WTC11 (cell line): ENCODE data around the gene GPI.
"Not testable (repeated sequence)": the region's sequence is repeated elsewhere in the genome, so short reads cannot be mapped to it uniquely, and the experiment has no call there.

Source experiments
- CREB1 ChIP-seq: sonication (generic); formaldehyde crosslinking; IDR thresholded peaks from 2 replicates; pipeline ENCODE4 v1.8.0; 2023; ENCODE audit warnings: mild to moderate bottlenecking, missing genetic modification reagents
- ELF4 ChIP-seq: sonication (generic); formaldehyde crosslinking; IDR thresholded peaks from 2 replicates; pipeline ENCODE4 v1.8.1; 2022; ENCODE audit warnings: low read depth, mild to moderate bottlenecking, moderate library complexity, missing genetic modification reagents
- ETV6 ChIP-seq: sonication (generic); formaldehyde crosslinking; IDR thresholded peaks from 2 replicates; pipeline ENCODE4 v1.8.1; 2022; ENCODE audit warnings: mild to moderate bottlenecking, missing genetic modification reagents
- IRF2 ChIP-seq: sonication (generic); formaldehyde crosslinking; IDR thresholded peaks from 2 replicates; pipeline ENCODE4 v1.8.0; 2022; ENCODE audit warnings: low read depth, missing genetic modification reagents, borderline replicate concordance
- JUN ChIP-seq: sonication (generic); formaldehyde crosslinking; IDR thresholded peaks from 2 replicates; pipeline ENCODE4 v1.8.0; 2023; ENCODE audit warnings: mild to moderate bottlenecking, missing genetic modification reagents
- MYBL2 ChIP-seq: sonication (generic); formaldehyde crosslinking; IDR thresholded peaks from 2 replicates; pipeline ENCODE4 v1.8.1; 2023; ENCODE audit warnings: mild to moderate bottlenecking, moderate library complexity, missing genetic modification reagents
- NFYB ChIP-seq: sonication (generic); formaldehyde crosslinking; conservative IDR thresholded peaks from 2 replicates; pipeline ENCODE4 v1.8.0; 2022; ENCODE audit warnings: low read depth, missing genetic modification reagents
- ZBTB21 ChIP-seq: sonication (generic); formaldehyde crosslinking; IDR thresholded peaks from 2 replicates; pipeline ENCODE4 v1.8.1; 2023; ENCODE audit warnings: mild to moderate bottlenecking, missing genetic modification reagents, borderline replicate concordance
- ZNF121 ChIP-seq: sonication (generic); formaldehyde crosslinking; IDR thresholded peaks from 2 replicates; pipeline ENCODE4 v1.8.0; 2023; ENCODE audit warnings: missing genetic modification reagents
- ZNF317 ChIP-seq: sonication (generic); formaldehyde crosslinking; IDR thresholded peaks from 2 replicates; pipeline ENCODE4 v1.8.1; 2023; ENCODE audit warnings: low read depth, mild to moderate bottlenecking, moderate library complexity, missing genetic modification reagents, borderline replicate concordance
- TF ChIP-seq, protein P1 (sequence below): fragments of 200-600 bp; IDR thresholded peaks from 2 replicates; pipeline ENCODE4 v1.8.0; 2022; ENCODE audit warnings: antibody characterized with exemption
- TF ChIP-seq, protein P2 (sequence below): sonication (generic); formaldehyde crosslinking; IDR thresholded peaks from 2 replicates; pipeline ENCODE4 v1.8.1; 2023; ENCODE audit warnings: mild to moderate bottlenecking, missing genetic modification reagents, moderate library complexity
- TF ChIP-seq, protein P3 (sequence below): fragments of 250-450 bp; sonication (Bioruptor Pico); IDR thresholded peaks from 2 replicates; pipeline ENCODE4 v1.9.0; 2021; ENCODE audit warnings: moderate library complexity, mild to moderate bottlenecking, inconsistent platforms, borderline replicate concordance
- TF ChIP-seq, protein P4 (sequence below): sonication (generic); formaldehyde crosslinking; IDR thresholded peaks from 2 replicates; pipeline ENCODE4 v1.8.0; 2023; ENCODE audit warnings: missing genetic modification reagents

- TF ChIP-seq, protein P1, sequence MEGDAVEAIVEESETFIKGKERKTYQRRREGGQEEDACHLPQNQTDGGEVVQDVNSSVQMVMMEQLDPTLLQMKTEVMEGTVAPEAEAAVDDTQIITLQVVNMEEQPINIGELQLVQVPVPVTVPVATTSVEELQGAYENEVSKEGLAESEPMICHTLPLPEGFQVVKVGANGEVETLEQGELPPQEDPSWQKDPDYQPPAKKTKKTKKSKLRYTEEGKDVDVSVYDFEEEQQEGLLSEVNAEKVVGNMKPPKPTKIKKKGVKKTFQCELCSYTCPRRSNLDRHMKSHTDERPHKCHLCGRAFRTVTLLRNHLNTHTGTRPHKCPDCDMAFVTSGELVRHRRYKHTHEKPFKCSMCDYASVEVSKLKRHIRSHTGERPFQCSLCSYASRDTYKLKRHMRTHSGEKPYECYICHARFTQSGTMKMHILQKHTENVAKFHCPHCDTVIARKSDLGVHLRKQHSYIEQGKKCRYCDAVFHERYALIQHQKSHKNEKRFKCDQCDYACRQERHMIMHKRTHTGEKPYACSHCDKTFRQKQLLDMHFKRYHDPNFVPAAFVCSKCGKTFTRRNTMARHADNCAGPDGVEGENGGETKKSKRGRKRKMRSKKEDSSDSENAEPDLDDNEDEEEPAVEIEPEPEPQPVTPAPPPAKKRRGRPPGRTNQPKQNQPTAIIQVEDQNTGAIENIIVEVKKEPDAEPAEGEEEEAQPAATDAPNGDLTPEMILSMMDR: not testable (repeated sequence)
- TF ChIP-seq, protein P2, sequence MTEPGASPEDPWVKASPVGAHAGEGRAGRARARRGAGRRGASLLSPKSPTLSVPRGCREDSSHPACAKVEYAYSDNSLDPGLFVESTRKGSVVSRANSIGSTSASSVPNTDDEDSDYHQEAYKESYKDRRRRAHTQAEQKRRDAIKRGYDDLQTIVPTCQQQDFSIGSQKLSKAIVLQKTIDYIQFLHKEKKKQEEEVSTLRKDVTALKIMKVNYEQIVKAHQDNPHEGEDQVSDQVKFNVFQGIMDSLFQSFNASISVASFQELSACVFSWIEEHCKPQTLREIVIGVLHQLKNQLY (CRISPR knock-in tag): not testable (repeated sequence)
- TF ChIP-seq NFYB (CRISPR knock-in tag); JUN (CRISPR knock-in tag); ZNF121 (CRISPR knock-in tag); CREB1 (CRISPR knock-in tag); ZNF317; ELF4 (CRISPR knock-in tag); ZBTB21 (CRISPR knock-in tag); MYBL2; ETV6; IRF2 (CRISPR knock-in tag): not testable (repeated sequence)
- TF ChIP-seq, protein P3, sequence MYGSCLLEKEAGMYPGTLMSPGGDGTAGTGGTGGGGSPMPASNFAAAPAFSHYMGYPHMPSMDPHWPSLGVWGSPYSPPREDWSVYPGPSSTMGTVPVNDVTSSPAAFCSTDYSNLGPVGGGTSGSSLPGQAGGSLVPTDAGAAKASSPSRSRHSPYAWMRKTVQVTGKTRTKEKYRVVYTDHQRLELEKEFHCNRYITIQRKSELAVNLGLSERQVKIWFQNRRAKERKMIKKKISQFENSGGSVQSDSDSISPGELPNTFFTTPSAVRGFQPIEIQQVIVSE (CRISPR knock-in tag): not testable (repeated sequence)
- TF ChIP-seq, protein P4, sequence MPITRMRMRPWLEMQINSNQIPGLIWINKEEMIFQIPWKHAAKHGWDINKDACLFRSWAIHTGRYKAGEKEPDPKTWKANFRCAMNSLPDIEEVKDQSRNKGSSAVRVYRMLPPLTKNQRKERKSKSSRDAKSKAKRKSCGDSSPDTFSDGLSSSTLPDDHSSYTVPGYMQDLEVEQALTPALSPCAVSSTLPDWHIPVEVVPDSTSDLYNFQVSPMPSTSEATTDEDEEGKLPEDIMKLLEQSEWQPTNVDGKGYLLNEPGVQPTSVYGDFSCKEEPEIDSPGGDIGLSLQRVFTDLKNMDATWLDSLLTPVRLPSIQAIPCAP (CRISPR knock-in tag): not testable (repeated sequence)
Observed at GRCh38 chr19:34369166-34369565, 4.2 kb downstream of the GPI start.
